Caco-2 (cell line): ENCODE data around the gene SERP1. TPM values are rescaled to one million over a fixed set of nuclear protein-coding genes. Genes with fewer than 3 reads are reported as not detected.

Source experiments
- BruUV-seq: library from RNA; stranded (reverse); fragments of 400-500 nt; replicated peaks from 2 replicates; lab custom pipeline; 2021; lab: Mats Ljungman, UMichigan
- CTCF ChIA-PET: fragments of 300-600 bp; sonication (Branson Sonifier 250); formaldehyde crosslinking; loops from one replicate; lab custom pipeline; 2022; ENCODE audit warnings: antibody characterized with exemption; lab: Charles Lee
- POLR2A ChIA-PET: fragments of 300-600 bp; sonication (Branson Sonifier 250); formaldehyde crosslinking; loops from one replicate; lab custom pipeline; 2022; ENCODE audit warnings: antibody characterized with exemption; lab: Charles Lee
- DNase-seq, 2 experiments: peaks; one replicate each; pipeline versions ENCODE4 v3.0.0 to v3.0.0-alpha.2; 2020 to 2022
- H3K27me3 ChIP-seq: replicated peaks from 2 replicates; pipeline ENCODE4 v1.6.0; 2011; ENCODE audit warnings: low read length; ENCODE audit not compliant: control insufficient read depth, insufficient read depth
- H3K36me3 ChIP-seq: 2 replicates; pipeline ENCODE4 v1.5.1; 2011; ENCODE audit warnings: low read length; ENCODE audit not compliant: control insufficient read depth, insufficient read depth
- H3K4me1 ChIP-seq: fragments of 250-450 bp; sonication (Bioruptor Pico); 2 replicates; pipeline ENCODE4 v1.5.1; 2020; ENCODE audit warnings: mild to moderate bottlenecking
- H3K4me3 ChIP-seq: 2 replicates; pipeline ENCODE4 v1.5.1; 2011; ENCODE audit warnings: low read depth, mild to moderate bottlenecking, control low read depth, low read length
- H3K9me3 ChIP-seq: fragments of 250-450 bp; sonication (Bioruptor Pico); 2 replicates; pipeline ENCODE4 v1.5.1; 2020; ENCODE audit warnings: mild to moderate bottlenecking, moderate library complexity
- H3K27ac Mint-ChIP-seq: one replicate; pipeline ENCODE4 v1.8.0; 2022; ENCODE audit warnings: mixed read lengths; ENCODE audit not compliant: unreplicated experiment
- H3K27me3 Mint-ChIP-seq: one replicate; pipeline ENCODE4 v1.8.0; 2022; ENCODE audit warnings: mixed read lengths; ENCODE audit not compliant: insufficient read depth, unreplicated experiment
- H3K36me3 Mint-ChIP-seq: one replicate; pipeline ENCODE4 v1.8.0; 2022; ENCODE audit warnings: mild to moderate bottlenecking, mixed read lengths; ENCODE audit not compliant: insufficient read depth, unreplicated experiment
- H3K4me1 Mint-ChIP-seq: one replicate; pipeline ENCODE4 v1.8.0; 2022; ENCODE audit warnings: low read depth, mixed read lengths; ENCODE audit not compliant: unreplicated experiment
- H3K4me3 Mint-ChIP-seq: one replicate; pipeline ENCODE4 v1.8.0; 2022; ENCODE audit warnings: mild to moderate bottlenecking, moderate library complexity, mixed read lengths; ENCODE audit not compliant: unreplicated experiment
- H3K9me3 Mint-ChIP-seq: one replicate; pipeline ENCODE4 v1.8.0; 2022; ENCODE audit warnings: mixed read lengths; ENCODE audit not compliant: unreplicated experiment
- CTCF ChIP-seq, 2 experiments: fragments of 200-600 bp in 1 of 2; IDR thresholded peaks; 1 replicate in 1 of 2; 2 replicates in 1 of 2; pipeline versions ENCODE4 v1.5.1 to v1.8.0; 2011 to 2022; ENCODE audit warnings: antibody characterized with exemption in 1 of 2, control low read depth in 1 of 2, inconsistent platforms in 1 of 2, low read depth in 1 of 2, low read length in 1 of 2, mild to moderate bottlenecking in 1 of 2, moderate library complexity in 1 of 2; ENCODE audit not compliant: insufficient read depth in 1 of 2, severe bottlenecking in 1 of 2, unreplicated experiment in 1 of 2
- intact Hi-C: fragments of 100-400 bp; cut with micrococcal nuclease; formaldehyde crosslinking; loops from one replicate; pipeline ENCODE4 v1.10.0; 2022; ENCODE audit not compliant: unreplicated experiment
- total RNA-seq: library from RNA; stranded (reverse); gene quantifications from 2 replicates; pipeline ENCODE4 v1.2.3, GENCODE V29; 2022

Gene SERP1
- total RNA-seq, 1 experiment from 2014 or later, result 89.4 TPM

GRCh38 chr3:150540297-150540696 is 6.0 kb downstream of the SERP1 start:
- POLR2A ChIA-PET, result interaction anchor here (0.6 kb wide), 1 partner anchor 28 kb away, joined by 4 read pairs; no protein-coding TSS in a partner anchor
- H3K27me3 Mint-ChIP-seq, result no peaks in the 10 kb centered on the region
- intact Hi-C loops, result no loop called here

GRCh38 chr3:150538324-150539208 is 7.7 kb downstream of the SERP1 start:
- no peaks in the 10 kb centered on the region for H3K9me3 ChIP-seq
- peaks cover 30% of the 10 kb centered on the region for H3K36me3 Mint-ChIP-seq
- no peaks in the 10 kb centered on the region for H3K27me3 ChIP-seq
- H3K4me3 ChIP-seq, result no peak overlapping the region
- BruUV-seq, result no TSS peak
- H3K27ac Mint-ChIP-seq, result no peak overlapping the region
- H3K4me1 ChIP-seq, result no peaks in the 10 kb centered on the region
- intact Hi-C loops, result no loop called here
- DNase-seq, result no peak
- CTCF ChIA-PET, result no interaction called here
- H3K4me1 Mint-ChIP-seq, result no peaks in the 10 kb centered on the region
- POLR2A ChIA-PET, result interaction anchor here (0.5 kb wide), 1 partner anchor 21 kb away, joined by 3 read pairs; no protein-coding TSS in a partner anchor
- no peaks in the 10 kb centered on the region for H3K27me3 Mint-ChIP-seq
- no peaks in the 10 kb centered on the region for H3K9me3 Mint-ChIP-seq
- H3K4me3 Mint-ChIP-seq, result no peak overlapping the region
- H3K36me3 ChIP-seq, result 0 out of 2 replicates have a peak, but pooled peaks cover 2% of the 10 kb centered on the region
- no peak for TF ChIP-seq CTCF (IDR thresholded peaks at IDR 0.05; ENCODE audit: insufficient read depth in 1 of 2, low read depth in 1 of 2, low read length in 1 of 2, severe bottlenecking in 1 of 2, unreplicated experiment in 1 of 2)

More at GRCh38 chr3:150540297-150540696, 6.0 kb downstream of the SERP1 start:
- no peak for DNase-seq
- TF ChIP-seq CTCF (IDR thresholded peaks at IDR 0.05; ENCODE audit: insufficient read depth in 1 of 2, low read depth in 1 of 2, low read length in 1 of 2, severe bottlenecking in 1 of 2, unreplicated experiment in 1 of 2), result no peak
- peaks cover 36% of the 10 kb centered on the region for H3K36me3 Mint-ChIP-seq
- no peak overlapping the region for H3K27ac Mint-ChIP-seq
- peaks cover 7% of the 10 kb centered on the region for H3K4me1 ChIP-seq
- H3K4me1 Mint-ChIP-seq, result no peaks in the 10 kb centered on the region
- H3K9me3 Mint-ChIP-seq, result no peaks in the 10 kb centered on the region
- peaks cover 3% of the 10 kb centered on the region; the same call in 1 of the 2 replicates for H3K36me3 ChIP-seq
- no TSS peak for BruUV-seq
- CTCF ChIA-PET, result no interaction called here
- no peak overlapping the region for H3K4me3 ChIP-seq
- H3K4me3 Mint-ChIP-seq, result no peak overlapping the region
- no peaks in the 10 kb centered on the region for H3K27me3 ChIP-seq
- no peaks in the 10 kb centered on the region for H3K9me3 ChIP-seq

- Mint-ChIP-seq H3K9me3 (no peaks in the 10 kb centered on the region), H3K36me3 (peaks cover 9% of the 10 kb centered on the region), H3K27me3 (no peaks in the 10 kb centered on the region), H3K27ac (no peak overlapping the region), H3K4me3 (no peak overlapping the region), H3K4me1 (no peaks in the 10 kb centered on the region)
- H3K27me3 ChIP-seq, result no peaks in the 10 kb centered on the region
- no peak for DNase-seq
- no peak overlapping the region for H3K4me3 ChIP-seq
- ChIA-PET CTCF (no interaction called here), POLR2A (no interaction called here)
- no peaks in the 10 kb centered on the region for H3K4me1 ChIP-seq
- no peak for TF ChIP-seq CTCF (IDR thresholded peaks at IDR 0.05; ENCODE audit: insufficient read depth in 1 of 2, low read depth in 1 of 2, low read length in 1 of 2, severe bottlenecking in 1 of 2, unreplicated experiment in 1 of 2)
- no TSS peak for BruUV-seq
- no peaks in the 10 kb centered on the region for H3K36me3 ChIP-seq
- intact Hi-C loops, result no loop called here
- H3K9me3 ChIP-seq, result no peaks in the 10 kb centered on the region
These were observed 11.1 kb downstream of the SERP1 start for GRCh38 chr3:150535204-150535603.
